PC-3 (cell line): Measurements from ENCODE around the gene MYO7A. TPM values are rescaled to one million over a fixed set of nuclear protein-coding genes. Genes with fewer than 3 reads are reported as not detected.

ENCODE experiments used
- ATAC-seq: fragments of 200-7000 bp; cut with Tn5 transposase; 2 replicates; pipeline ENCODE4 v1.9.1; 2020; ENCODE audit warnings: mild to moderate bottlenecking, moderate library complexity
- BruUV-seq: library from RNA; stranded (reverse); fragments of 400-500 nt; replicated peaks from 2 replicates; lab custom pipeline; 2021; lab: Mats Ljungman, UMichigan
- CTCF ChIA-PET: fragments of 300-600 bp; sonication (Branson Sonifier 250); formaldehyde crosslinking; loops from one replicate; lab custom pipeline; 2022; ENCODE audit warnings: antibody characterized with exemption; lab: Charles Lee
- POLR2A ChIA-PET: fragments of 300-600 bp; sonication (Branson Sonifier 250); formaldehyde crosslinking; loops from one replicate; lab custom pipeline; 2022; ENCODE audit warnings: antibody characterized with exemption; ENCODE audit not compliant: unreplicated experiment; lab: Charles Lee
- DNase-seq: peaks from one replicate; pipeline ENCODE4 v3.0.0-alpha.2; 2015
- H2AFZ ChIP-seq: fragments of 300-600 bp; sonication (generic); 2 replicates; pipeline ENCODE4 v1.6.0; 2016; ENCODE audit warnings: antibody characterized with exemption, low read length
- H3F3A ChIP-seq: fragments of 300-600 bp; sonication (generic); one replicate; pipeline ENCODE4 v1.6.0; 2017; ENCODE audit warnings: antibody characterized with exemption, low read length, control low read depth, mild to moderate bottlenecking; ENCODE audit not compliant: unreplicated experiment
- H3K27ac ChIP-seq: fragments of 300-600 bp; sonication (generic); 2 replicates; pipeline ENCODE4 v1.5.1; 2016; ENCODE audit warnings: mild to moderate bottlenecking, low read length
- H3K27me3 ChIP-seq: fragments of 300-600 bp; sonication (generic); 2 replicates; pipeline ENCODE4 v1.6.1; 2016; ENCODE audit warnings: low read length, mixed read lengths
- H3K36me3 ChIP-seq: fragments of 300-600 bp; sonication (generic); 2 replicates; pipeline ENCODE4 v1.6.1; 2016; ENCODE audit warnings: low read depth, mixed run types, low read length, mixed read lengths
- H3K4me1 ChIP-seq: fragments of 300-600 bp; sonication (generic); 2 replicates; pipeline ENCODE4 v1.5.1; 2016; ENCODE audit warnings: low read length; ENCODE audit not compliant: insufficient read depth
- H3K4me2 ChIP-seq: fragments of 300-600 bp; sonication (generic); 2 replicates; pipeline ENCODE4 v1.6.0; 2016; ENCODE audit warnings: low read length
- H3K4me3 ChIP-seq: fragments of 300-600 bp; sonication (generic); 2 replicates; pipeline ENCODE4 v1.5.1; 2016; ENCODE audit warnings: mild to moderate bottlenecking, low read length, mixed read lengths
- H3K79me2 ChIP-seq: fragments of 300-600 bp; sonication (generic); 2 replicates; pipeline ENCODE4 v1.6.1; 2017; ENCODE audit warnings: low read length, mixed read lengths
- H3K9ac ChIP-seq: fragments of 300-600 bp; sonication (generic); 2 replicates; pipeline ENCODE4 v1.6.0; 2016; ENCODE audit warnings: mild to moderate bottlenecking, low read length
- H3K9me2 ChIP-seq: fragments of 300-600 bp; sonication (generic); replicated peaks from 2 replicates; pipeline ENCODE4 v1.6.1; 2016; ENCODE audit warnings: mixed run types, low read length, mixed read lengths
- H3K9me3 ChIP-seq: fragments of 300-600 bp; sonication (generic); 2 replicates; pipeline ENCODE4 v1.6.1; 2016; ENCODE audit warnings: low read length, mixed read lengths
- H4K20me1 ChIP-seq: fragments of 300-600 bp; sonication (generic); 2 replicates; pipeline ENCODE4 v1.6.1; 2016; ENCODE audit warnings: low read length, mixed read lengths
- EZH2 ChIP-seq: fragments of 300-600 bp; sonication (generic); IDR thresholded peaks from one replicate; pipeline ENCODE4 v1.6.1; 2017; ENCODE audit warnings: antibody characterized with exemption, mild to moderate bottlenecking, low read length; ENCODE audit not compliant: unreplicated experiment
- EZH2phosphoT487 ChIP-seq: fragments of 300-600 bp; sonication (generic); IDR thresholded peaks from 2 replicates; pipeline ENCODE4 v1.6.1; 2018; ENCODE audit warnings: mild to moderate bottlenecking, antibody characterized with exemption, low read length, borderline replicate concordance
- intact Hi-C: fragments of 100-400 bp; cut with micrococcal nuclease; formaldehyde crosslinking; loops from 2 replicates; pipeline ENCODE4 v1.9.0; 2023
- total RNA-seq: library from RNA; depleted of rRNA; stranded (reverse); fragments of >200 nt; gene quantifications from 2 replicates; pipeline ENCODE4 v1.2.3, GENCODE V29; 2014
- TF ChIP-seq, protein P1 (sequence below): fragments of 300-600 bp; sonication (generic); conservative IDR thresholded peaks from 2 replicates; pipeline ENCODE4 v1.5.1; 2017; ENCODE audit warnings: antibody characterized with exemption, low read depth, mild to moderate bottlenecking, low read length

Gene MYO7A
- total RNA-seq, 1 experiment from 2014 or later: 0.66 TPM

DNA sequence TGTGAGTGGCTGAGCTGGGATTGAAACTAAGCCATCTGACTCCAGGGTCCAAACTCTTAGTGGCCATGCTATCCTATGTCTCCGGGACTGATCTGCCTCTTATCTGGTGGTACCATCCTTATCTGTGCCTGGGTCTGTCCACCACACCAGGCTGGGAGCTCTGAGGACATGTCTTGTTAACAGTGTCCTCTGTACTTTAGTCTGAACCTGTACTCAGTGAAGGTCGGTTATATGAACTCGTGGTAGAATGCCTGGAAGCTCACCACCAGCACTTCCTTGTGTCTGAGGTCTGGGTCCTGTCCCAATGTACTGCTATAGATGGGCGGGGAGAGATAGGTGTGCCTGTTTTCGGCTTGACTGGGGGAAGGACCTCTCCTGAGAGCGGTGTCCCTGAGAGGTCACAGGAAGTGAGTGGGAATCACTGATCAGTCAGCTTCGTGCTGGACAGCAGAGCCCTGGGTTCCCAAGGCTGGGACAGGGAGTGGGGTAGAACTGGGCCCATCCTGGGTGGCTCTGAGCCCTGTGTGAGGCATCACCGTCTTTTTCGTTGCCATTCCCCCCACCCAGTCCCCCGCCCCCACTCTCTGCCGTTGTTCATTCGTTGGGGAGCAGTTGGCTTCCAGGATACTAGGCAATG, 8.9 kb downstream of the MYO7A start:
- H3K9me3 ChIP-seq: no peaks in the 10 kb centered on the region

DNA sequence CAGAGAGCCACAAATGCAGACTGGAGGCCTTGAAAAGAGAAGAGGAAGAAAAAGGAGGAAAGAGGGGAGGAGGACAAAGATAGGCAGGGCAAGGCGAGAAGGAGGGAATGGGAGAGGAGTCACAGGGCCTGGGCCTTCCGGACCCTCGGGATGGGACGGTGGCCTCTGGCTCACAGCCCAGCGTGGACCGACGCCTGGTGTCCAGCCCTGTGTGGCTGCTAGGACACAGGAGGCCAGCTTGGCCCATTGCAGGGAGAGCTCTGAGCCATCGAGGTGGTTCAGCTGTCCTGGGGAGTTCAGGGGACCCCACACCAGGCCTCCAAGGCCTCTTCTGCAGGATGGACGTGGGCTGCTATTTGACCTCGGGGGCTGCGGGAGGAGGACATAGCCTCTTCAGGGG, 9.4 kb downstream of the MYO7A start:
- BruUV-seq: no TSS peak
- ChIA-PET POLR2A (no interaction called here), CTCF (no interaction called here)
- no peak overlapping the region for H3K9ac ChIP-seq
- no peaks in the 10 kb centered on the region for H3K9me3 ChIP-seq
- H3K36me3 ChIP-seq: no peaks in the 10 kb centered on the region
- no peak overlapping the region for H2AFZ ChIP-seq
- no peak for TF ChIP-seq EZH2phosphoT487
- no peak for TF ChIP-seq EZH2
- TF ChIP-seq, protein P1, sequence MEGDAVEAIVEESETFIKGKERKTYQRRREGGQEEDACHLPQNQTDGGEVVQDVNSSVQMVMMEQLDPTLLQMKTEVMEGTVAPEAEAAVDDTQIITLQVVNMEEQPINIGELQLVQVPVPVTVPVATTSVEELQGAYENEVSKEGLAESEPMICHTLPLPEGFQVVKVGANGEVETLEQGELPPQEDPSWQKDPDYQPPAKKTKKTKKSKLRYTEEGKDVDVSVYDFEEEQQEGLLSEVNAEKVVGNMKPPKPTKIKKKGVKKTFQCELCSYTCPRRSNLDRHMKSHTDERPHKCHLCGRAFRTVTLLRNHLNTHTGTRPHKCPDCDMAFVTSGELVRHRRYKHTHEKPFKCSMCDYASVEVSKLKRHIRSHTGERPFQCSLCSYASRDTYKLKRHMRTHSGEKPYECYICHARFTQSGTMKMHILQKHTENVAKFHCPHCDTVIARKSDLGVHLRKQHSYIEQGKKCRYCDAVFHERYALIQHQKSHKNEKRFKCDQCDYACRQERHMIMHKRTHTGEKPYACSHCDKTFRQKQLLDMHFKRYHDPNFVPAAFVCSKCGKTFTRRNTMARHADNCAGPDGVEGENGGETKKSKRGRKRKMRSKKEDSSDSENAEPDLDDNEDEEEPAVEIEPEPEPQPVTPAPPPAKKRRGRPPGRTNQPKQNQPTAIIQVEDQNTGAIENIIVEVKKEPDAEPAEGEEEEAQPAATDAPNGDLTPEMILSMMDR: no peak
- H3K4me3 ChIP-seq: no peak overlapping the region
- H3K4me2 ChIP-seq: no peak overlapping the region
- no peaks in the 10 kb centered on the region for H3K27me3 ChIP-seq
- intact Hi-C loops: no loop called here
- H4K20me1 ChIP-seq: no peaks in the 10 kb centered on the region
- H3K27ac ChIP-seq: no peak overlapping the region
- H3F3A ChIP-seq: no peaks in the 10 kb centered on the region
- H3K4me1 ChIP-seq: peaks cover 11% of the 10 kb centered on the region
- no peaks in the 10 kb centered on the region for H3K79me2 ChIP-seq
- no peak for ATAC-seq
- no peak for DNase-seq
- no peaks in the 10 kb centered on the region for H3K9me2 ChIP-seq

More for the DNA sequence above, 8.9 kb downstream of the MYO7A start:
- H3K9me2 ChIP-seq: no peaks in the 10 kb centered on the region
- H3K27me3 ChIP-seq: no peaks in the 10 kb centered on the region
- no peak for TF ChIP-seq EZH2
- no peak for TF ChIP-seq EZH2phosphoT487
- TF ChIP-seq, protein P1: no peak
- no peak overlapping the region for H3K4me2 ChIP-seq
- no peaks in the 10 kb centered on the region for H3K36me3 ChIP-seq
- no peaks in the 10 kb centered on the region for H4K20me1 ChIP-seq
- H3K4me1 ChIP-seq: peaks cover 11% of the 10 kb centered on the region
- H3K27ac ChIP-seq: no peak overlapping the region
- DNase-seq (no peak), ATAC-seq (no peak)
- ChIA-PET POLR2A (no interaction called here), CTCF (no interaction called here)
- intact Hi-C loops: no loop called here
- no peak overlapping the region for H2AFZ ChIP-seq
- H3K4me3 ChIP-seq: no peak overlapping the region
- no peaks in the 10 kb centered on the region for H3K79me2 ChIP-seq
- H3K9ac ChIP-seq: no peak overlapping the region
- no TSS peak for BruUV-seq
- no peaks in the 10 kb centered on the region for H3F3A ChIP-seq

DNA sequence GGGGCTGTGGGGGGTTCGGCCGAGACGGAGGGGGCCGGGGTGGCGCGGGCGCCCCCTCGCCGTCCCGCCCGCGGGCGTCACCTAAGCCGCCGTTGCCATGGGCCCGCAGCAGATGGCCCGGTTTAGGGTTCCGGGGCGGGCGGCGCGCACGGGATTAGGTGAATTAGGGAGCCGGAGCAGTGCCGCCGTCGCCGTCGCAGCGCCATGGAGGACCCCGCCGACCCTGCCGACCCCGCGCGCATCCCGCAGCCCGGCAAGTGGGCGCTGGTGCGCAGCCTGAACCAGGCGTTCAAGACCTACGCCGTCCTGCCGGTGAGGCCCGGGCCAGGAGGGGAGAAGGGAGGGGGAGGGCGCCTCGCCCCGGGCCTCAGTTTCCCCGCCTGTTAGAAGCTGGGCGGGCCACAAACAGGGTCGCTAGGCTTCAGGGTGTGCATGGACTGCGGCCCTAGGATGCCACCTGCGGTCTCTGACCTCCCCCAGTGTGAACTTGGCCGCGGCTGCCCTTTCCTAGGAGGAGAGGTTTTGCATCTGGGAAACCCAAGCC, 10.1 kb downstream of the MYO7A start:
- ATAC-seq (no peak), DNase-seq (no peak)
- no peaks in the 10 kb centered on the region for H3K9me3 ChIP-seq
- CTCF ChIA-PET: no interaction called here
- H3K4me3 ChIP-seq: no peak overlapping the region
- no peak for TF ChIP-seq EZH2phosphoT487
- no peak for TF ChIP-seq EZH2
- TF ChIP-seq, protein P1: no peak
- no peaks in the 10 kb centered on the region for H3K79me2 ChIP-seq
- H4K20me1 ChIP-seq: no peaks in the 10 kb centered on the region
- no peak overlapping the region for H3K4me2 ChIP-seq
- POLR2A ChIA-PET: no interaction called here
- no peaks in the 10 kb centered on the region for H3K9me2 ChIP-seq
- H3F3A ChIP-seq: no peaks in the 10 kb centered on the region
- no peaks in the 10 kb centered on the region for H3K36me3 ChIP-seq
- no TSS peak for BruUV-seq
- H3K9ac ChIP-seq: no peak overlapping the region
- no peaks in the 10 kb centered on the region for H3K27me3 ChIP-seq
- intact Hi-C loops: no loop called here
- peaks cover 11% of the 10 kb centered on the region for H3K4me1 ChIP-seq
- H2AFZ ChIP-seq: no peak overlapping the region
- H3K27ac ChIP-seq: no peak overlapping the region
